Lower leg skin (tissue), 4 donors: Measurements from ENCODE around the gene FAM174A. TPM values are rescaled to one million over a fixed set of nuclear protein-coding genes. Genes with fewer than 3 reads are reported as not detected.

ENCODE experiments used
- DNase-seq, 2 donors: peaks; one replicate each; pipeline ENCODE4 v3.0.0-alpha.2; 2019; ENCODE audit warnings: low spot score in 2 of 2
- H3K4me3 ChIP-seq: fragments of 200-600 bp; sonication (generic); 2 replicates; pipeline ENCODE4 v1.5.1; 2017; ENCODE audit warnings: mild to moderate bottlenecking, low read depth; ENCODE audit not compliant: poor library complexity, severe bottlenecking
- CTCF ChIP-seq, 3 donors: fragments of 450-650 bp; IDR thresholded peaks; one replicate each; pipeline ENCODE4 v1.5.1; 2016; ENCODE audit warnings: antibody characterized with exemption in 3 of 3, mild to moderate bottlenecking in 3 of 3, moderate library complexity in 2 of 3
- POLR2A ChIP-seq, 2 donors: fragments of 450-650 bp; IDR thresholded peaks; one replicate each; pipeline ENCODE4 v1.6.1; 2016 to 2017; ENCODE audit warnings: antibody characterized with exemption in 2 of 2, mild to moderate bottlenecking in 1 of 2, moderate library complexity in 1 of 2
- WGBS, 2 donors: methylation state at CpG; one replicate each; pipeline ENCODE4 v1.1.5; 2018; 5-methylcytosine and 5-hydroxymethylcytosine counted together
- intact Hi-C: fragments of 100-400 bp; cut with DNase I; formaldehyde crosslinking; loops from one replicate; pipeline ENCODE4 v1.15.0; 2023; ENCODE audit warnings: low total_unique reads
- total RNA-seq, 4 donors: library from RNA; depleted of rRNA; stranded (reverse); fragments of >200 nt; gene quantifications; one replicate each; pipeline ENCODE4 v1.1.0, GENCODE V29; 2016

FAM174A gene
- total RNA-seq, 4 donors from 2014 or later = 78.0 to 124 (median 99.5) TPM

DNA sequence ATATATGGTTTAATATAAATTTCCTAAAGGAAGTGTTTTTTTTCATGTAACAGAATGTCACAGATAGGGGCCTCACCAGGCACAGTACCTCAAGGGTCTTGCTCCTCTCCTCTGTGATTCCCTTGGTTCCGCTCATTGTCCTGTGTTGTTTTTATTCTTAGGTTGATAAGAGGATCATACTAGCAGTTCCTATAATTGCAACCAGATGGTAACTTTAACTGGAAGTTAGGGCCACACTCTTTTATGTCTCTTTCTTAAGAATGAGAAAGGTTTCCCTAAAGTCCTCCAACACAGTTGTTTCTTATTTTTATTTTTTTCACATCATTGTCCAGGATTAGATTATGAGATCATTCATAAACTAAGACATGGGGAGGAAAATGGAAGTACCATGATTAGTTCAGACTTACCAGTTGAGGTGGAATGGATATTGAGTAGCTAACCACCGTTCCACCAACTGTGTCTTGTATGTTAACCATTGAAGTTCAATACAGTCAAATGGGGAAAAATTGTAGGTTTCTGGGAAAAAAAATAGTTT lies 41.1 kb downstream of the FAM174A start:
- TF ChIP-seq POLR2A (IDR thresholded peaks at IDR 0.05) (no peak), CTCF (IDR thresholded peaks at IDR 0.05) (no peak)
- H3K4me3 ChIP-seq = no peak overlapping the region
- DNase-seq = no peak
- intact Hi-C loops = no loop called here
- WGBS, 2 donors = 66 to 73% methylated on average over 2 of the region's 2 CpGs

DNA sequence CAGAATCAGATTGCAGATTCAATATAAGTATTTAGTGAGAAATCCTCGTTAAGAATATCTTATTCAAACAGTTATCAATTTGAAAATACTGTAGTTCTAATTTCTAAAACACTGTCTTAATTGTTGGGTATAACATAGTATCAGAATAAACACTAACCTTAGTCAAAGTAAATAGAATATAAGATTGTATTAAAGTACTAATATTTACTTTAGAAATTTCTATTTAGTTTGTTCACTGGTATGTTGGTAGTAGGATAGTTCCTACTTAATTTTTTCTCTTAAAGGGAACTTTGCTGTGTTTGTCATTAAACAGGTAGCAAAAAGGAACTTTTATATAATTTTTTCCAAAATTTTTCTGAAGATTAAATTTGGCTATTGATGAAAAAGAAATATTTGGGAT lies 42.3 kb downstream of the FAM174A start:
- TF ChIP-seq CTCF (IDR thresholded peaks at IDR 0.05) (no peak), POLR2A (IDR thresholded peaks at IDR 0.05) (no peak)
- H3K4me3 ChIP-seq = no peak overlapping the region
- no peak for DNase-seq
- intact Hi-C loops = no loop called here
- 79 to 88% methylated on average over 1 of the region's 1 CpG for WGBS, 2 donors

DNA sequence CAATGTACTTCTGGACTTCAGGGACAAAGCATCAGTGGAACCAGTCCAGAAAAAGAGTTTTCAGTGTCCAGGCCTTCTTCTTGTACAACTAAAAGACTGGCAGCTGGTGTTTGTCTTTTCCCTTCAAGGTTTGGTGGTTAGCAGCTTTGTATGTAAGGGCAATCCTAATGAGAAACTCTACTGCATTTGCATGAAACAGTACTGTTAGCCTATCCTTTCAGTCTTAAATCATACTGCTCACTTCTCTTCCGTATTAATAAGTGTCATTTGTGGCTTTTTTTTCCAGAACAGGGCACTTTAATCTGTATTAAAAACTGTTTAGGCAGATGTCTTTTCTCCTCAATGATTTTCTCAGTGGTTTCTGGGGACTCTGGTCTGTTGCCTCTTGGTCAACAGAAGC lies 48.9 kb downstream of the FAM174A start:
- intact Hi-C loops = no loop called here
- no peak overlapping the region for H3K4me3 ChIP-seq
- TF ChIP-seq CTCF (IDR thresholded peaks at IDR 0.05) = no peak
- TF ChIP-seq POLR2A (IDR thresholded peaks at IDR 0.05) = no peak
- WGBS, 2 donors = 47 to 72% methylated on average over 1 of the region's 1 CpG
- DNase-seq = no peak

DNA sequence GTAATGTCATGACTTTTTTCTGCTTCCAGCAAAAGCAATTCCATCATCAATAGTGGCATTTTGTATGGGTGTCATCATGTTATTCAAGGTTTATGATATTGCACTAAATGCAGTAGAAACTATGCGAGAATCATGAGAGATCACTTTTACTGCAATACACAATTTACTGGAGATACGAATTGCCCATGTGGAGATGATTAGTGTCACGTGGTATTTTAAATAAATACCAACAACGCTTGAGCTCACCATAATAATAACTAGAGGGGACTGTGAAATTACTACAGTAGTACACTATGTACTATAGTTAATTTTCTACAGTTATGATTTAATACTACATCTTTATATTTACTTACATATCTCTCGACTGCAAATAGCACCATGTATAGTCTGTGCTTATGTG lies 49.7 kb downstream of the FAM174A start:
- intact Hi-C loops = no loop called here
- H3K4me3 ChIP-seq = no peak overlapping the region
- 79 to 80% methylated on average over 5 of the region's 5 CpGs for WGBS, 2 donors
- no peak for DNase-seq
- TF ChIP-seq POLR2A (IDR thresholded peaks at IDR 0.05) = no peak
- no peak for TF ChIP-seq CTCF (IDR thresholded peaks at IDR 0.05)

DNA sequence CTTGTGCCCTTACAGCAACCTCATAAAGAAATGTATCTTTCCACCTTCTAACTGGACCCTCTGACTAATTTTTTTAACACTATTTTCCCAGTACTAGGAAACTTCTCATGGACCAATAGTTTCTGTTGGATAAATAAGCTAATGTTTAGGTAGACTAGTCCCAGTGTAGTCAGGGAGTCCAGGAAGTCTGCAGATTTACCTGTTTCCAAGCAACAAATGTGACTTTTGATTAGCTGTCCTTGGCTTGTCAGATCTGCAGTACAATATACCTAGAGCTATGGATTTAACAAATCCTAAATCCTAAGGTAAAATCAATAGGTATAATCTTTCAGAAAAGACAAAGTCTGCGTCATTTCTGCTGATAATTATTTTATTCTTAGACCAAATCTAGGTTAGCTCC lies 55.7 kb downstream of the FAM174A start:
- 90 to 92% methylated on average over 1 of the region's 1 CpG for whole genome bisulfite sequencing, 2 donors

More for the DNA sequence above, 55.7 kb downstream of the FAM174A start:
- intact Hi-C loops = no loop called here
- TF ChIP-seq POLR2A (IDR thresholded peaks at IDR 0.05) (no peak), CTCF (IDR thresholded peaks at IDR 0.05) (no peak)
- no peak for DNase-seq
- no peak overlapping the region for H3K4me3 ChIP-seq
